ENCODE measurements around the gene USP3.

Gene USP3

GRCh38 chr15:63606308-63606707 is 101.9 kb downstream of the USP3 start:
- no peak overlapping the region for H2BK120ac ChIP-seq (ENCODE audit: low read depth, low read length)
- no peak overlapping the region for H2BK5ac ChIP-seq (ENCODE audit: low read length)
- H3K79me2 ChIP-seq (ENCODE audit: control insufficient read depth, insufficient read depth, low read length) = no peaks in the 10 kb centered on the region
- no peaks in the 10 kb centered on the region for H3K27me3 ChIP-seq (ENCODE audit: insufficient read depth, low read length, poor library complexity)
- no peak overlapping the region for H3K23ac ChIP-seq (ENCODE audit: low read length)
- no peak overlapping the region for H2BK15ac ChIP-seq (replicated peaks; ENCODE audit: low read depth)
- no peak overlapping the region for H3K56ac ChIP-seq (ENCODE audit: low read length)
- H4K8ac ChIP-seq (ENCODE audit: low read depth, low read length) = no peak overlapping the region
- H3K18ac ChIP-seq (ENCODE audit: low read length) = no peak overlapping the region
- H3K36me3 ChIP-seq (ENCODE audit: control insufficient read depth, insufficient read depth, low read length) = no peaks in the 10 kb centered on the region
- H3K4ac ChIP-seq (ENCODE audit: low read depth, low read length) = no peak overlapping the region
- WGBS (ENCODE audit: extremely low coverage, insufficient coverage, low lambda C conversion rate) = no CpG with 5 or more reads among the region's 2 CpGs
- H3K9ac ChIP-seq (ENCODE audit: low read length) = no peak overlapping the region
- no peak for DNase-seq
- H3K4me3 ChIP-seq (ENCODE audit: low read length) = no peak overlapping the region
- no peak overlapping the region for H3K4me2 ChIP-seq (ENCODE audit: low read length)
- no peak overlapping the region for H3K27ac ChIP-seq (ENCODE audit: low read depth, low read length)
- H2AK5ac ChIP-seq (ENCODE audit: low read length) = no peak overlapping the region
- H3K79me1 ChIP-seq (ENCODE audit: low read length) = no peaks in the 10 kb centered on the region
- no peaks in the 10 kb centered on the region for H3K4me1 ChIP-seq (ENCODE audit: control insufficient read depth, low read depth, low read length)
- no peak overlapping the region for H4K5ac ChIP-seq (ENCODE audit: low read length)

- Histone ChIP-seq H3K27ac (ENCODE audit: low read depth, low read length) (no peak overlapping the region), H3K18ac (ENCODE audit: low read length) (no peak overlapping the region), H4K5ac (ENCODE audit: low read length) (no peak overlapping the region), H3K79me2 (ENCODE audit: control insufficient read depth, insufficient read depth, low read length) (no peaks in the 10 kb centered on the region), H3K27me3 (ENCODE audit: insufficient read depth, low read length, poor library complexity) (no peaks in the 10 kb centered on the region), H4K8ac (ENCODE audit: low read depth, low read length) (no peak overlapping the region), H3K4me3 (ENCODE audit: low read length) (no peak overlapping the region), H2AK5ac (ENCODE audit: low read length) (no peak overlapping the region), H3K79me1 (ENCODE audit: low read length) (no peaks in the 10 kb centered on the region), H3K23ac (ENCODE audit: low read length) (no peak overlapping the region), H3K4me2 (ENCODE audit: low read length) (no peak overlapping the region), H3K36me3 (ENCODE audit: control insufficient read depth, insufficient read depth, low read length) (no peaks in the 10 kb centered on the region), H2BK120ac (ENCODE audit: low read depth, low read length) (no peak overlapping the region), H2BK5ac (ENCODE audit: low read length) (no peak overlapping the region), H3K56ac (ENCODE audit: low read length) (no peak overlapping the region), H3K4ac (ENCODE audit: low read depth, low read length) (no peak overlapping the region), H3K9ac (ENCODE audit: low read length) (no peak overlapping the region), H3K4me1 (ENCODE audit: control insufficient read depth, low read depth, low read length) (no peaks in the 10 kb centered on the region), H2BK15ac (replicated peaks; ENCODE audit: low read depth) (no peak overlapping the region)
- WGBS (ENCODE audit: extremely low coverage, insufficient coverage, low lambda C conversion rate) = no CpG with 5 or more reads among the region's 15 CpGs
- DNase-seq = no peak
These were observed 104.6 kb downstream of the USP3 start for GRCh38 chr15:63608989-63609388.

GRCh38 chr15:63609448-63609847 is 105.1 kb downstream of the USP3 start:
- H2BK120ac ChIP-seq (ENCODE audit: low read depth, low read length) = no peak overlapping the region
- H3K4me1 ChIP-seq (ENCODE audit: control insufficient read depth, low read depth, low read length) = no peaks in the 10 kb centered on the region
- H3K56ac ChIP-seq (ENCODE audit: low read length) = no peak overlapping the region
- no peak overlapping the region for H3K9ac ChIP-seq (ENCODE audit: low read length)
- H3K4me2 ChIP-seq (ENCODE audit: low read length) = no peak overlapping the region
- no peaks in the 10 kb centered on the region for H3K79me2 ChIP-seq (ENCODE audit: control insufficient read depth, insufficient read depth, low read length)
- no peak overlapping the region for H3K27ac ChIP-seq (ENCODE audit: low read depth, low read length)
- H3K4ac ChIP-seq (ENCODE audit: low read depth, low read length) = no peak overlapping the region
- H3K27me3 ChIP-seq (ENCODE audit: insufficient read depth, low read length, poor library complexity) = no peaks in the 10 kb centered on the region
- no peak overlapping the region for H3K4me3 ChIP-seq (ENCODE audit: low read length)
- no peaks in the 10 kb centered on the region for H3K36me3 ChIP-seq (ENCODE audit: control insufficient read depth, insufficient read depth, low read length)
- no CpG with 5 or more reads among the region's 6 CpGs for WGBS (ENCODE audit: extremely low coverage, insufficient coverage, low lambda C conversion rate)
- no peak overlapping the region for H3K18ac ChIP-seq (ENCODE audit: low read length)
- no peak overlapping the region for H2BK5ac ChIP-seq (ENCODE audit: low read length)
- H3K79me1 ChIP-seq (ENCODE audit: low read length) = no peaks in the 10 kb centered on the region
- H2AK5ac ChIP-seq (ENCODE audit: low read length) = no peak overlapping the region
- no peak overlapping the region for H4K8ac ChIP-seq (ENCODE audit: low read depth, low read length)
- no peak overlapping the region for H3K23ac ChIP-seq (ENCODE audit: low read length)
- DNase-seq = no peak
- no peak overlapping the region for H4K5ac ChIP-seq (ENCODE audit: low read length)
- H2BK15ac ChIP-seq (replicated peaks; ENCODE audit: low read depth) = no peak overlapping the region

- Histone ChIP-seq H3K27ac (ENCODE audit: low read depth, low read length) (no peak overlapping the region), H3K56ac (ENCODE audit: low read length) (no peak overlapping the region), H3K4ac (ENCODE audit: low read depth, low read length) (no peak overlapping the region), H2BK15ac (replicated peaks; ENCODE audit: low read depth) (no peak overlapping the region), H3K36me3 (ENCODE audit: control insufficient read depth, insufficient read depth, low read length) (no peaks in the 10 kb centered on the region), H3K4me1 (ENCODE audit: control insufficient read depth, low read depth, low read length) (no peaks in the 10 kb centered on the region), H3K4me3 (ENCODE audit: low read length) (no peak overlapping the region), H3K4me2 (ENCODE audit: low read length) (no peak overlapping the region), H3K79me2 (ENCODE audit: control insufficient read depth, insufficient read depth, low read length) (no peaks in the 10 kb centered on the region), H2AK5ac (ENCODE audit: low read length) (no peak overlapping the region), H3K27me3 (ENCODE audit: insufficient read depth, low read length, poor library complexity) (no peaks in the 10 kb centered on the region), H3K79me1 (ENCODE audit: low read length) (no peaks in the 10 kb centered on the region), H2BK120ac (ENCODE audit: low read depth, low read length) (no peak overlapping the region), H3K23ac (ENCODE audit: low read length) (no peak overlapping the region), H2BK5ac (ENCODE audit: low read length) (no peak overlapping the region), H3K18ac (ENCODE audit: low read length) (no peak overlapping the region), H3K9ac (ENCODE audit: low read length) (no peak overlapping the region), H4K5ac (ENCODE audit: low read length) (no peak overlapping the region), H4K8ac (ENCODE audit: low read depth, low read length) (no peak overlapping the region)
- no CpG with 5 or more reads among the region's 6 CpGs for WGBS (ENCODE audit: extremely low coverage, insufficient coverage, low lambda C conversion rate)
- peak; percentile 91 for DNase-seq
These were observed 105.9 kb downstream of the USP3 start for GRCh38 chr15:63610209-63610841.

- Histone ChIP-seq H4K8ac (ENCODE audit: low read depth, low read length) (no peak overlapping the region), H3K18ac (ENCODE audit: low read length) (no peak overlapping the region), H2BK120ac (ENCODE audit: low read depth, low read length) (no peak overlapping the region), H3K4ac (ENCODE audit: low read depth, low read length) (no peak overlapping the region), H3K27ac (ENCODE audit: low read depth, low read length) (no peak overlapping the region), H3K4me2 (ENCODE audit: low read length) (no peak overlapping the region), H2BK15ac (replicated peaks; ENCODE audit: low read depth) (no peak overlapping the region), H3K56ac (ENCODE audit: low read length) (no peak overlapping the region), H3K27me3 (ENCODE audit: insufficient read depth, low read length, poor library complexity) (no peaks in the 10 kb centered on the region), H3K4me3 (ENCODE audit: low read length) (no peak overlapping the region), H3K36me3 (ENCODE audit: control insufficient read depth, insufficient read depth, low read length) (no peaks in the 10 kb centered on the region), H3K23ac (ENCODE audit: low read length) (no peak overlapping the region), H3K9ac (ENCODE audit: low read length) (no peak overlapping the region), H3K79me1 (ENCODE audit: low read length) (no peaks in the 10 kb centered on the region), H4K5ac (ENCODE audit: low read length) (no peak overlapping the region), H2AK5ac (ENCODE audit: low read length) (no peak overlapping the region), H3K79me2 (ENCODE audit: control insufficient read depth, insufficient read depth, low read length) (no peaks in the 10 kb centered on the region), H2BK5ac (ENCODE audit: low read length) (no peak overlapping the region), H3K4me1 (ENCODE audit: control insufficient read depth, low read depth, low read length) (no peaks in the 10 kb centered on the region)
- WGBS (ENCODE audit: extremely low coverage, insufficient coverage, low lambda C conversion rate) = no CpG with 5 or more reads among the region's 3 CpGs
- DNase-seq = no peak
These were observed 106.8 kb downstream of the USP3 start for GRCh38 chr15:63611177-63611576.

GRCh38 chr15:63612300-63612699 is 107.9 kb downstream of the USP3 start:
- no peak overlapping the region for H3K18ac ChIP-seq (ENCODE audit: low read length)
- no peak overlapping the region for H2BK5ac ChIP-seq (ENCODE audit: low read length)
- H3K4me3 ChIP-seq (ENCODE audit: low read length) = no peak overlapping the region
- H3K23ac ChIP-seq (ENCODE audit: low read length) = no peak overlapping the region
- no peak overlapping the region for H3K4ac ChIP-seq (ENCODE audit: low read depth, low read length)
- H3K27ac ChIP-seq (ENCODE audit: low read depth, low read length) = no peak overlapping the region
- H3K9ac ChIP-seq (ENCODE audit: low read length) = no peak overlapping the region
- H2BK120ac ChIP-seq (ENCODE audit: low read depth, low read length) = no peak overlapping the region
- H2BK15ac ChIP-seq (replicated peaks; ENCODE audit: low read depth) = no peak overlapping the region
- no peak for DNase-seq
- no peaks in the 10 kb centered on the region for H3K79me1 ChIP-seq (ENCODE audit: low read length)
- H4K8ac ChIP-seq (ENCODE audit: low read depth, low read length) = no peak overlapping the region
- H3K4me2 ChIP-seq (ENCODE audit: low read length) = no peak overlapping the region
- H3K4me1 ChIP-seq (ENCODE audit: control insufficient read depth, low read depth, low read length) = no peaks in the 10 kb centered on the region
- no peaks in the 10 kb centered on the region for H3K79me2 ChIP-seq (ENCODE audit: control insufficient read depth, insufficient read depth, low read length)
- H4K5ac ChIP-seq (ENCODE audit: low read length) = no peak overlapping the region
- no peak overlapping the region for H3K56ac ChIP-seq (ENCODE audit: low read length)
- H3K27me3 ChIP-seq (ENCODE audit: insufficient read depth, low read length, poor library complexity) = no peaks in the 10 kb centered on the region
- no peaks in the 10 kb centered on the region for H3K36me3 ChIP-seq (ENCODE audit: control insufficient read depth, insufficient read depth, low read length)
- no peak overlapping the region for H2AK5ac ChIP-seq (ENCODE audit: low read length)
- no CpG with 5 or more reads among the region's 15 CpGs for WGBS (ENCODE audit: extremely low coverage, insufficient coverage, low lambda C conversion rate)
